Pancreas (tissue), 10 donors: ENCODE results near the gene ARHGAP33. TPM values are rescaled to one million over a fixed set of nuclear protein-coding genes. Genes with fewer than 3 reads are reported as not detected.
A peak's percentile ranks its signal among the peaks of the same experiment; 100 is the strongest.

Experiments used
- ATAC-seq, 4 donors: fragments of 200-7000 bp; cut with Tn5 transposase; one replicate each; pipeline versions ENCODE4 v1.8.0 to v1.9.1; 2020; ENCODE audit warnings: mild to moderate bottlenecking in 4 of 4, moderate library complexity in 4 of 4
- DNase-seq, 6 donors: peaks; one replicate each; pipeline ENCODE4 v3.0.0-alpha.2; 2020
- FAIRE-seq: peaks from 2 replicates; lab custom pipeline; 2012; peaks lifted over from hg19 to GRCh38; lab: Jason Lieb, UNC
- H3K27ac ChIP-seq, 4 donors: fragments of 200-600 bp; sonication (generic); 1 replicate in 3 of 4; 2 replicates in 1 of 4; pipeline versions ENCODE4 v1.5.0 to v1.8.0; 2020
- H3K27me3 ChIP-seq, 4 donors: fragments of 200-600 bp; one replicate each; pipeline ENCODE4 v1.8.0; 2021
- H3K36me3 ChIP-seq, 3 donors: fragments of 200-600 bp; sonication (generic) in 1 of 3; one replicate each; pipeline versions ENCODE4 v1.5.0 to v1.8.0; 2020 to 2021
- H3K4me1 ChIP-seq, 3 donors: fragments of 200-600 bp; one replicate each; pipeline ENCODE4 v1.8.0; 2021
- H3K4me3 ChIP-seq, 4 donors: fragments of 200-600 bp; sonication (generic) in 2 of 4; one replicate each; pipeline versions ENCODE4 v1.5.0 to v1.8.0; 2020 to 2021
- H3K9me3 ChIP-seq, 4 donors: fragments of 200-600 bp; one replicate each; pipeline ENCODE4 v1.8.0; 2021
- CTCF ChIP-seq, 4 donors: fragments of 200-600 bp; sonication (generic) in 3 of 4; IDR thresholded peaks; one replicate each; pipeline versions ENCODE4 v1.5.0 to v1.8.0; 2021; ENCODE audit warnings: antibody characterized with exemption in 4 of 4
- WGBS, 2 donors: extraction: QIAGEN DNeasy Blood & Tissue Kit; methylation state at CpG; one replicate each; pipeline ENCODE4 v1.1.7; 2013; 5-methylcytosine and 5-hydroxymethylcytosine counted together
- intact Hi-C, 3 donors: fragments of 100-400 bp; cut with DNase I; formaldehyde crosslinking; loops; one replicate each; pipeline versions ENCODE4 v1.11.1 to v1.14.2; 2022
- polyA plus RNA-seq, 2 donors: library from polyadenylated mRNA; stranded (reverse); fragments of 200-250 nt; gene quantifications; one replicate each; pipeline ENCODE4 v1.2.3, GENCODE V29; 2013
- total RNA-seq, 6 donors: library from RNA; stranded (reverse); fragmentation: NEBNext Ultra II Directional in 4 of 6; extraction: Animal tissue kit (Norgen Biotek cat#: 25700) in 4 of 6; gene quantifications; one replicate each; pipeline versions ENCODE4 v1.2.1 to v1.2.4, GENCODE V29; 2021 to 2023
- donor health status: healthy with polysubstance abuse.
- donor health status: DM: no; HTN: no; CAD: no; lungs with moderate emphysema.
- donor health status: DM: no; HTN: no; CAD: no.
- donor health status: control.
- donor health status: control.
- donor health status: Bipolar disorder and iron deficiency.
- donor health status: DM: yes; HTN: yes; CAD: no.
- donor health status: DM: no; HTN: no; CAD: no.
- donor health status: DM: no; HTN: no; CAD: no.
- donor health status: DM: yes; HTN: yes; CAD: no.

The ARHGAP33 gene
- total and polyA plus RNA-seq, 8 donors, result 2.7 to 39.6 (median 10.0) TPM

- intact Hi-C loops, result no loop called here
- DNase-seq, result no peak
- no peak for TF ChIP-seq CTCF (IDR thresholded peaks at IDR 0.05)
- Histone ChIP-seq H3K27ac (no peak overlapping the region), H3K36me3 (no peaks in the 10 kb centered on the region), H3K4me1 (no peaks in the 10 kb centered on the region), H3K27me3 (no peaks in the 10 kb centered on the region), H3K4me3 (no peak overlapping the region), H3K9me3 (no peaks in the 10 kb centered on the region)
- no peak for FAIRE-seq
- ATAC-seq, result no peak
- 88 to 89% methylated on average over 18 of the region's 18 CpGs for WGBS, 2 donors
Measured at GRCh38 chr19:35806597-35806996, 31.2 kb downstream of the ARHGAP33 start.

GRCh38 chr19:35807633-35808032, 32.3 kb downstream of the ARHGAP33 start:
- intact Hi-C loops, result no loop called here
- FAIRE-seq (no peak), DNase-seq (no peak), ATAC-seq (no peak)
- Histone ChIP-seq H3K27me3 (no peaks in the 10 kb centered on the region), H3K27ac (no peak overlapping the region), H3K4me1 (peaks cover 0 to 2% (median 0%) of the 10 kb centered on the region in 3 donors), H3K36me3 (no peaks in the 10 kb centered on the region), H3K4me3 (no peak overlapping the region), H3K9me3 (no peaks in the 10 kb centered on the region)
- no peak for TF ChIP-seq CTCF (IDR thresholded peaks at IDR 0.05)
- WGBS, 2 donors, result 91 to 94% methylated on average over 5 of the region's 5 CpGs

GRCh38 chr19:35811317-35812219, 36.2 kb downstream of the ARHGAP33 start:
- no peak for DNase-seq
- no peak for TF ChIP-seq CTCF (IDR thresholded peaks at IDR 0.05)
- no peak for FAIRE-seq
- no peak for ATAC-seq
- peaks cover 0 to 5% (median 0%) of the 10 kb centered on the region in 3 donors for H3K4me1 ChIP-seq
- no peaks in the 10 kb centered on the region for H3K27me3 ChIP-seq
- H3K9me3 ChIP-seq, result no peaks in the 10 kb centered on the region
- no peaks in the 10 kb centered on the region for H3K36me3 ChIP-seq
- H3K27ac ChIP-seq, result no peak overlapping the region
- no peak overlapping the region for H3K4me3 ChIP-seq
- intact Hi-C loops, result no loop called here
- 78 to 83% methylated on average over 18 of the region's 18 CpGs for WGBS, 2 donors

- ATAC-seq (peak in 3 of 4 donors; percentile 18 to 66 (median 56)), FAIRE-seq (no peak), DNase-seq (peak in 1 of 6 donors; percentile 58)
- Histone ChIP-seq H3K9me3 (no peaks in the 10 kb centered on the region), H3K4me1 (peaks cover 0 to 5% (median 0%) of the 10 kb centered on the region in 3 donors), H3K4me3 (no peak within 1 kb of the TSS), H3K27ac (no peak within 1 kb of the TSS), H3K27me3 (no peaks in the 10 kb centered on the region), H3K36me3 (no peaks in the 10 kb centered on the region)
- 67 to 70% methylated on average over 26 of the region's 26 CpGs for WGBS, 2 donors
- intact Hi-C loops, result no loop called here
- TF ChIP-seq CTCF (IDR thresholded peaks at IDR 0.05), result no peak
Measured at GRCh38 chr19:35812220-35813042, 37.1 kb downstream of the ARHGAP33 start, which contains the start of gene PRODH2. TSS of gene PRODH2 (minus strand) at chr19:35812845. CDS start at chr19:35812805, 40 bp downstream.
